Urinary bladder (tissue), 4 donors: ENCODE results near the gene SLC24A4. TPM values are rescaled to one million over a fixed set of nuclear protein-coding genes. Genes with fewer than 3 reads are reported as not detected.

Source experiments
- DNase-seq: peaks from one replicate; pipeline ENCODE4 v3.0.0-alpha.2; 2015; ENCODE audit errors: extremely low spot score
- H3K27ac ChIP-seq: one replicate; pipeline ENCODE4 v1.5.1; 2013; ENCODE audit warnings: low read depth, mild to moderate bottlenecking, moderate library complexity
- H3K36me3 ChIP-seq: one replicate; pipeline ENCODE4 v1.6.1; 2013; ENCODE audit warnings: mild to moderate bottlenecking, moderate library complexity; ENCODE audit not compliant: insufficient read depth
- H3K4me1 ChIP-seq: one replicate; pipeline ENCODE4 v1.6.1; 2013; ENCODE audit warnings: mild to moderate bottlenecking, moderate library complexity; ENCODE audit not compliant: insufficient read depth
- H3K4me3 ChIP-seq: one replicate; pipeline ENCODE4 v1.5.1; 2013; ENCODE audit warnings: low read depth, low read length
- whole genome bisulfite sequencing: extraction: QIAGEN DNeasy Blood & Tissue Kit; methylation state at CpG from one replicate; pipeline ENCODE4 v1.1.7; 2013; 5-methylcytosine and 5-hydroxymethylcytosine counted together
- polyA plus RNA-seq: library from polyadenylated mRNA; stranded (reverse); fragments of 200-250 nt; gene quantifications from one replicate; pipeline ENCODE4 v1.2.3, GENCODE V29; 2013
- total RNA-seq: library from RNA; depleted of rRNA; stranded (reverse); fragments of >200 nt; gene quantifications from one replicate; pipeline ENCODE4 v1.2.3, GENCODE V29; 2014
- donor health status: healthy with polysubstance abuse.
- donor health status: healthy.

SLC24A4 gene
- total and polyA plus RNA-seq, 2 donors: 0.18 to 0.85 TPM

DNA sequence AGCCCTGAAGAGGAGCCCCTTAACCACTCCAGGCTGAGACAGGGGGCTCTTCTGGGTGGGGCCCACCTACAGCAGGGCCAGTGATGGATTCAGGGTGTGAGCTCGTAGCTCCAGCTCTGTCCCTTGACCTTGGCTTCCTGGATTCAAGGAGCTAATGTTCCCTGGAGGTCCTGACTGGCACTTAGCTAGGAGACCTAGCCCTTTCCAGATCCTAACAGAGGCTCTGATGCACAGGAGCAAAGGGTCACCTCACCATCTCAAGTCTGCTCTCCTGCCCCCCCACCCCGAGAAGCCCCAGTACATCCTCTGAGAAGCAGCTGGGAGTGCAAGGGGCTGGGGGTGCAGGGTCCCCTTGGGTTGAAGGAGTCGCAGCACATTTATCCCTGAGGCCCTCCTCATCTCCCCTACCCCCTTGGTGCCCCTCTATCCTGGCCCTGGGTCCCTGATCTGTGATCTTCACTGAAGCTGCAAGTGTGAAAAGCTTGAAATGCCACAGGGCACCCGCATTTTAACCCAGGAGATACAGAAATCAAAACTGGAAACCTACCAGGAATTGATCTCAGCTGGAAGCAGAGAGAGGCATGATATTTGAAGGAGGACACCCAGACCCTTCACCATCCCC, 193.5 kb downstream of the SLC24A4 start:
- Histone ChIP-seq H3K4me1 (peaks cover 2% of the 10 kb centered on the region), H3K4me3 (no peak overlapping the region), H3K36me3 (no peaks in the 10 kb centered on the region), H3K27ac (no peak overlapping the region)
- 90% methylated on average over 4 of the region's 4 CpGs for WGBS
- DNase-seq: no peak

DNA sequence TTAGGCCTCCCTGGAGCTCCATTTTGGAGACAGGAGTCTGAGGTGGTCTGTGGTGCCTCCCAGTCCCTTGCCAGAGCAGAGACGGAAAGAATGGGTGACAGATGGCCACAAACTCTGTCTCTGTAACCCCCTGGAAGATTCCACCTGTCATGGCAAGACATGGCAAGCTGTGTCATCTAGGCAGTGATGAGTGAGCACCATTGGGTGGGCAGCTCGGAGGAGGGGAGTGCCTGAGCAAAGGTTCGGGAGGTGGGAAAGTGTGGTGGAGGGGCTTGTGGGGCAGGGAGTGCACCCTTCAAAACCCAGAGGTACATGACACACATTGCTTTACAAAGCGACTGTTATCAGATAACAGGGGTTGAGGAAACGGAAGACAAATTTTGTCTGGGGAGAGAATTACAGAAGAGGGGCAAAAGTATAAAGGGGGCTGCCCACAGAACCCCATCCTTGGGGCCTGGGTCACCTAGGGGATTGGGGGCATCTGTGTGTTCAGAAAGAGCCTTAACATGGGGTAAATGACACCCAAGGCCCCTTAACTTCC, 194.1 kb downstream of the SLC24A4 start:
- Histone ChIP-seq H3K4me1 (peaks cover 2% of the 10 kb centered on the region), H3K36me3 (no peaks in the 10 kb centered on the region), H3K4me3 (no peak overlapping the region), H3K27ac (no peak overlapping the region)
- no peak for DNase-seq
- 89% methylated on average over 5 of the region's 5 CpGs for WGBS

DNA sequence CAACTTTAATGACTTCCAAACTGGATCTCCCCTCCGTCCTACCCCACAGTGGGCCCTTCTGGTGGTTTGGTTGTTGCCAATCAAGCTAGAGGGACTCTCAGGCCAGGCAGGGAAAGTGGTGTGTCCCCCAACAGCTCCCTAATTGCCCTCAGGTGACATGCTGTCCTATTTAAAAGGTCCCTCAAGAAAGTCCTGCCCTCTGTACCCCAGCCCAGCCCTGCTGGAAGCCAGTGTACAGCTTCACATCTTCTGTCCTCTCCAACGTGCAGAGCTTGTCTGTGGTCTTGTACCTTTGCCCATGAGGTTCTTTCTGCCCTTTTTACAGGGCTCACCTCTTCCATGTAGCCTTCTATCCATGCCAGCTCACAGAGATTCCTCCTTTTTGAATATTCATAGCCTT, 194.8 kb downstream of the SLC24A4 start:
- Histone ChIP-seq H3K4me1 (peaks cover 2% of the 10 kb centered on the region), H3K27ac (no peak overlapping the region), H3K4me3 (no peak overlapping the region), H3K36me3 (no peaks in the 10 kb centered on the region)
- no peak for DNase-seq
- 82% methylated on average over 2 of the region's 2 CpGs for WGBS

DNA sequence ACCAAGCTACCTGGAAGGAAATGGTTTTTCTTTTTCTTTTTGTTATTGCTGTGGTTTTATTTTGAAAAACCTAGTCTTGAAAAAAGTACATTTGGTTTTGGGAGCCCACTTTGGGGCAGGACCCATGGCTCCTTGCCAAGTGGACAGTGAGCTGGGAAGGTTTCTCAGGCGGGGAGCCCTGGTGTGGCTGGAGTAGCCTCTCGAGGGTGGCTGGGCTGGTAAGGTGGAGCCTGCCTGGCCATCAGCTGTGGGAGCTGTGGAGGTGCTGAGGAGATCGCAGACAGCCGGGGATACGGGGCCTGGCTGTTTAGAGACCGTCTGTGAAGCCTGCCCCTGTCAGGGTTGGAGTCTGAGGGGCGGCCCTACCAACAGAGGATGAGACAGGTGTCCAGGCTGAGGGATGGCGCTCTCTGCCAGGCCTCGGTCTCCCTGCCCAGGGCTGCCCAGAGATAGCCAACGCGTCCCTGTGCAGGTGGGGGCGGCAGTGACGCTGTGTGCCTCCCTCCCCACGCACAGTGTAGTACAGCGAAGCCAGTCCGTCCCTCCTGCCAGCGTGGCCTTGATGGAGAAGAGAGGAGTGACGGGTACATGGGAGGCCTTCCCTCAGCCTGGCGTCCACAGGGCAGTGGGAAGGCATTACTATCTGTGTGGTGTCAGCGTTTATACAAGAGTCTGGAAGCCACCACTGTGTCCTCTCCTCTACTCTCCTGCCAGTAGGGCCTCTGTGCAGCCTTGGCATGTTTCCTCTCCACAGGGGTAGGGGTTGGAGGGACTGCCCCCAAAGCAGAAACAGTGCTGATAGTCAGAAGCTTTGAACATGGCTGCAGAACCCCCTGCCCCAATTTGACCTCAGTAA, 196.5 kb downstream of the SLC24A4 start:
- H3K4me3 ChIP-seq: no peak overlapping the region
- no peak overlapping the region for H3K27ac ChIP-seq
- H3K4me1 ChIP-seq: peaks cover 2% of the 10 kb centered on the region
- WGBS: 87% methylated on average over 20 of the region's 20 CpGs
- H3K36me3 ChIP-seq: no peaks in the 10 kb centered on the region
- DNase-seq: no peak

DNA sequence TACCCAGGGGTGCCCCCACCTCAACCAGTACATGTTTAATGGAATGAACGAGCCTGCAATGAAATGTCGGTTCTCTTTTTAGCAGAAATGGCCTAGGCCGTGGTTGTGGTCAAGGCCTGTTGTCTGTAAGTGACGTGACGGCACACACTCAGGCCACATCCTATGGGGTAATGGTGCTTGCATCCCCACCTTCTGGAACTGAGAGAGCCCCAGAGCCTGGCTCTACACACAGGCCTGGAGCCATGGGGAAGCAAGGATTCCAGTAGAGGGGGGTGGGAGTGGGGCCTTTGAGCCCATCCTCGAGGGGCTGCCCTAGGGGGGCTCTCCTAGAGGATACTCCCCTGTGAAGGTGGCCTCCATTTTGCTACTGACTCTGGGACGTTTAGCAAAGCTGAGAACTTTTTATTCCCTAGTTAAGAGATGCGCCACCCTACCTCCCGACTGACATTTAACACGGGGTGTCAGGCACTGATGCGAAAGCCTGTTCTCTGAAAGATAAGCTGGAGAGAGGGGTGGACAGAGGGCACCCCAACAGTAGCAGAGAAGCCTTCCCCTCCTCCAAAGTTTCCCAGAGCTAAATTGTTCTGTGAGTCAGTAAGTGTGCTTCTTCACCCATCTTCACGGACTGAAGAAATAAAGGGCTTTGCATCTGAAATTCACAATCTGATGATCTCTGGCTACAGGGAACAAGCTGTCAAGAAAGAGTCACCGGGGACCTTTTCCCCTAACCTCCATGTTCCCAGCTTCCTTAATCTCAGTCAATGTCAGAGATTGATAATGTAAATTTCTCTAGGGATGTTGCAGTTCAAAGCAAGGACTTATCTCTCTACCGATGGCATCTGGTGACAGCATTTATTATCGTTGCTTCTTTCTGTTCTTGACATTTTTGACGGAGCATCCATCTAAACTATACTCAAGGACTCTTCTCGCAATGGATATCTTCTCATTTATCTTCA, 197.4 kb downstream of the SLC24A4 start:
- Histone ChIP-seq H3K4me1 (no peaks in the 10 kb centered on the region), H3K36me3 (no peaks in the 10 kb centered on the region), H3K27ac (no peak overlapping the region), H3K4me3 (no peak overlapping the region)
- no peak for DNase-seq
- 86% methylated on average over 17 of the region's 17 CpGs for WGBS

DNA sequence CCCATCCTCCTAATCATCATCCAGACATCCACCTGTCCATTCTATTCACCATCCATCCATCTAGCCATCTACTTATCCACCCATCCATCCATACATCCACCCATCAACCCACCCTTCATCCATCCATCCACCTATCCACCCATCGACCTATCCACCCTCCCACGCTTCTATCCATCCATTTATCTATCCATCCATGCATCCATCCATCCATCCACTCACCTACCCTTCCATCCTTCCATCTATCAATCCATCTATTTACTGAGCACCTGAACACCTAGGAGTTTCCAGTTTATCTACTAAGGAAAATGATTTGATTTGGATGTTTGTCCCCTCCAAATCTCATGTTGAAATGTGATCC, 198.1 kb downstream of the SLC24A4 start:
- Histone ChIP-seq H3K4me1 (no peaks in the 10 kb centered on the region), H3K27ac (no peak overlapping the region), H3K36me3 (no peaks in the 10 kb centered on the region), H3K4me3 (no peak overlapping the region)
- DNase-seq: no peak
- WGBS: 94% methylated on average over 2 of the region's 2 CpGs

DNA sequence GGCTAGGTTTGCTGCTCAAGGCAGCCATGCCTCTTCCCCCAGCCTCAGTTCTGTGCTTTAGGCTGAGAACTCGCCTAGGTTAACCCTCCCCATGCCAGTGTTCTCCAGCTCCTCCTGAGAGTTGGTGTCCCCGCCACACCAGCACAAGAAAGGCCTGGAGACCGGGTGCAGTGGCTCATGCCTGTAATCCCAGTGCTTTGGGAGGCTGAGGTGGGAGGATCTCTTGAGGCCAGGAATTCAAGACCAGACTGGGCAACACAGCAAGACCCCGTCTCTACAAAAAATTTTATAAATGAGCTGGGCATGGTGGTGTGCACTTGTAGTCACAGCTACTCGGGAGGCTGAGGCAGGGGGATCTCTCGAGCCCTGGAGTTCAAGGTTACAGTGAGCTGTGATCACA, 200.8 kb downstream of the SLC24A4 start:
- no peak for DNase-seq
- Histone ChIP-seq H3K4me3 (no peak overlapping the region), H3K27ac (no peak overlapping the region), H3K4me1 (no peaks in the 10 kb centered on the region), H3K36me3 (no peaks in the 10 kb centered on the region)
- 87% methylated on average over 6 of the region's 6 CpGs for WGBS

DNA sequence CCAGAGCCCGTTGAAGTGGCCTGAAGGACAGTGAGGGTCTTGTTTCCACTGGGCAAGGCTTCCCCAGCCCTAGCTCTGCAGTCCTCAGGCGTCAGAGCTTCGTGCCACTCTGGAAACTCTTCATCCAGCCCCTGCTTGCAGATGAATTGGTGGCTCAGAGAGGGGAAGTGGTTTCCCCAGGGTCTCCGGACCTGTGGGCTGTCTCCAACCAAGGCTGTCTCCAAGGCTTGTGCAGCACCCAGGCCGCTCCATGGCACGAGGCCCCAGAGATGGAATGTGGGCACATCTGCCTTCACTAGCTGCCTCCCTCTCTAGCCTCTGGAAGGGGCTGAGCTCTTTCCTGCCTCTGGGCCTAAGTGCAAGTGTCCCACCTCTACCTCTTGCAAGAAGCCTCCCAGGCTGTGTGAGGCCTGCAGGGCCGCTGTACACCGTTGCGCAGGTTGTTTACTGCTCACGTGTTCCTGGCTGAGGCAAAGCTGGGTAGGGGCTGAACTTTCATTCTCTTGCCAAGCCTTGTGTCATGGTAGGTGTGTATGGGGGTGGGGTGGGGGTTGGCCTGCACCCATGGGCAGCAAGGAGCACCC, 201.7 kb downstream of the SLC24A4 start:
- H3K36me3 ChIP-seq: no peaks in the 10 kb centered on the region
- DNase-seq: no peak
- 77% methylated on average over 10 of the region's 10 CpGs for WGBS
- no peak overlapping the region for H3K27ac ChIP-seq
- no peaks in the 10 kb centered on the region for H3K4me1 ChIP-seq
- H3K4me3 ChIP-seq: no peak overlapping the region

DNA sequence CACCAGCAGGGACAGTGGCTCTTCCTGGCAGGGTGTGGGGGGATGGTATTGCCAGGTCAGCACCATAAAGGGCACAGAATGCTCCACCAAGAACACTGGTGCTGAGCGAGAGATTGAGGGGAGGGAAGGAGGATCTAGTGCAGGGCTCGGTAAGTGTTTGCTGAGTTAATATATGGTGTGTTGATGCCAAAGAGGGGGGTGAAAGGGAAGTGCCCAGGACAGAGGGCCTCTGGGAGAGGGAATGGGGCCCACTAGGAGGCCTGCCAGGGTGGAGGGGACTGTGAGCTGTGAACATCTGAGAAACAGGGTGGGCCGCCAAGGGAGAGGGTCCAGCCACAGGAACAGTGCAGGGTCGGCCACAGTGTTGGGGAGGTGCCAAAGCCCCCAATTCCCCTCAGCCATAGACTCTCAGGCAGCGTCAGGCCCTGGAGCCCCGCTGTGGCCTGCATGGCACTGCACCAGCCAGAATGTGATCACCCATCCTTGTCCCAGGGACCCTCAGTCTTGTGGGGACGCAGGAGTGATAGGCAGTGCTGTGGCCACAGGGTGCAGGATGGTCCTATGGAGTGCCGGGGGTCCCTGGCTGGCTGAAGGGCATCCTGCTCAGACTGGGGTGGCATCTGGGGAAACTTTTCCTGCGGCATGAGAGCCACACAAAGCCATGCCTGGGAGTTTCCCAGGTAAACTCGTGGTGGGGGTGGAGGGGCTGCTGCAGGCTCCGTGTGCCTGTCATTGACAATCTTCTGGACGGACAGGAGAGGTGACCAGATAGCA, 202.5 kb downstream of the SLC24A4 start:
- Histone ChIP-seq H3K27ac (no peak overlapping the region), H3K4me3 (no peak overlapping the region), H3K4me1 (no peaks in the 10 kb centered on the region), H3K36me3 (no peaks in the 10 kb centered on the region)
- 80% methylated on average over 12 of the region's 12 CpGs for WGBS
- DNase-seq: no peak

DNA sequence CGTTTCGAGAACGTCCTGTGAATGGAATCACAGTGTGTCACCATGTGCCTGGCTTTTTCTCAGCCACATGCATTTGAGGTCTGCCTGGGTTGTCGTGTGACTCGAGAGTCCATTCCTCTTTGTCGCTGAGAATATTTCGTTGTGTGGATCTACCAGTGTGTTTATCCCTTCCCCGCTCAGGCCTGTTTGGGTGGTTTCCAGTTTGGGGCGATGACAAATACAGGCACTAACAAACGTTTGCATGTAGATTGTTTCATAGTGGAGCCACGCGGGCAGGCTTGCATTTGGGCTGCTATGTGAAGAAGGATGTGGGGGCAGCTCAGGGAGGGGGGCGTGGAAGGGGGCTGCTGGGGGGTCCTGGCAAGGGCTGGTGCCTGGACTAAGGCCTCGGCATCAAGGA, 204.8 kb downstream of the SLC24A4 start:
- 63% methylated on average over 14 of the region's 14 CpGs for WGBS

DNA sequence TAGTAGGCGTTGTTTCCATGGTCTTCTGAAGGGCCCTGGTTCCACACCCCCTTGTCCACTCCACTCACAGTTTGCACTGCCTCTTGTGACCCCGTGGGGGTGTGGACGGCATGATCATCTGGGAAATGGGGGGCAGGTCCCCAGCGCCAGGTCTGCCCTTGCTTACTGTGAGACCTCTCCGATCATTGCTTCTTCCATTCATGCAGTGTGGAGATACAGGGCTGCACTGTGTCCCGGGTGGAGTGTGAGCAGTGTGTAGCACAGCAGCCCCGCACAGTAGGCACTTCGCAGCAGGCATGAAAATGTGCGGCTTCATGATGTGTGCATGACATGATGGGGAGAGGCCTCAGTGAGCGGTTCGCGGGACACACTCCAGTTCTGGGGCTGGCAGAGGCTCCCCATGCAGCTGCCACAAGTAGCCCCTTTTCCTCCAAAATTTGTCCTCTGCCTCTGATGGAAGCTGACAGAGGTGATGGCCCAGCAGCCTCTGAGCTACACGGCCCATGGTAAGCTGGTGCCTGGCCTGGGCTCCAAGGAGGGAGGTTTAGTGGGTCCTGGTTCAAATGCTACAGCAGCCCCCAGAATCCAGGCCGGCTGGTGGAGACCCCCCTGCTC, 205.6 kb downstream of the SLC24A4 start:
- H3K27ac ChIP-seq: no peak overlapping the region
- no peaks in the 10 kb centered on the region for H3K4me1 ChIP-seq
- no peaks in the 10 kb centered on the region for H3K36me3 ChIP-seq
- H3K4me3 ChIP-seq: no peak overlapping the region
- no peak for DNase-seq
- WGBS: 95% methylated on average over 14 of the region's 14 CpGs

More for the DNA sequence above, 204.8 kb downstream of the SLC24A4 start:
- H3K4me1 ChIP-seq: no peaks in the 10 kb centered on the region
- no peaks in the 10 kb centered on the region for H3K36me3 ChIP-seq
- H3K27ac ChIP-seq: no peak overlapping the region
- no peak overlapping the region for H3K4me3 ChIP-seq
- DNase-seq: no peak

DNA sequence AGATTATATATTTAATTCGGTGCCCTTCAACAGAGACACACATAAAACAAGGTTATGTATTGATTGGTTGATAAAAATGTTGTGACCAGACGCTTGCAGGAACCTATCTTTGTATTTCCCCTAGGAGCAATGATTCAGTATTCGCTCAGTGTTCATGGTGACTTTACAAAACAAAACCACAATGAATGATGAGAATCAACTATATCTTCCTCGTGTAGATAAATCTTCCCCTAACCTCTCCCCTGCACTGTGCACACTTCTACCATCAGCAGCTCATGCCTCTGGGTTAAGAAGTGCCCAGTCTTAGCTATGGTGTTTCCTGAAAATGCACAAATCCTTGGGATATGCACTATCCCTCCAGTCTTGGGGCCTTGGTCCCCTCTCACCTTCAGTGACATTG, 206.9 kb downstream of the SLC24A4 start:
- DNase-seq: no peak
- 81% methylated on average over 4 of the region's 4 CpGs for WGBS
- no peaks in the 10 kb centered on the region for H3K36me3 ChIP-seq
- no peak overlapping the region for H3K4me3 ChIP-seq
- no peak overlapping the region for H3K27ac ChIP-seq
- H3K4me1 ChIP-seq: no peaks in the 10 kb centered on the region
